Loucy (cell line): ENCODE data around the gene GABRR1.
"Not testable (repeated sequence)": the region's sequence is repeated elsewhere in the genome, so short reads cannot be mapped to it uniquely, and the experiment has no call there.

ENCODE experiments used
- H2AFZ ChIP-seq: fragments of 200-600 bp; sonication (generic); 2 replicates; pipeline ENCODE4 v1.6.0; 2016; ENCODE audit warnings: antibody characterized with exemption, mild to moderate bottlenecking, low read length, moderate library complexity
- H3F3A ChIP-seq: fragments of 200-600 bp; 2 replicates; pipeline ENCODE4 v1.6.0; 2016; ENCODE audit warnings: antibody characterized with exemption, low read depth, mild to moderate bottlenecking
- H3K27me3 ChIP-seq: fragments of 200-600 bp; sonication (generic); 2 replicates; pipeline ENCODE4 v1.6.1; 2014; ENCODE audit warnings: low read length, mild to moderate bottlenecking; ENCODE audit not compliant: insufficient read depth, poor library complexity, severe bottlenecking
- H3K36me3 ChIP-seq: fragments of 200-600 bp; sonication (generic); 2 replicates; pipeline ENCODE4 v1.6.1; 2016; ENCODE audit warnings: low read length; ENCODE audit not compliant: insufficient read depth
- H3K4me1 ChIP-seq: fragments of 200-600 bp; sonication (generic); 2 replicates; pipeline ENCODE4 v1.5.1; 2014; ENCODE audit warnings: low read length, mild to moderate bottlenecking; ENCODE audit not compliant: insufficient read depth, poor library complexity, severe bottlenecking
- H3K4me2 ChIP-seq: fragments of 200-600 bp; sonication (generic); 2 replicates; pipeline ENCODE4 v1.6.0; 2014; ENCODE audit warnings: antibody characterized with exemption, low read length, low read depth, mild to moderate bottlenecking; ENCODE audit not compliant: poor library complexity, severe bottlenecking
- H3K4me3 ChIP-seq: fragments of 200-600 bp; sonication (generic); 2 replicates; pipeline ENCODE4 v1.5.1; 2014; ENCODE audit warnings: low read length, mild to moderate bottlenecking, mixed read lengths; ENCODE audit not compliant: poor library complexity, severe bottlenecking
- H3K79me2 ChIP-seq: fragments of 200-600 bp; sonication (generic); 2 replicates; pipeline ENCODE4 v1.6.1; 2014; ENCODE audit warnings: low read length; ENCODE audit not compliant: insufficient read depth
- H3K9ac ChIP-seq: fragments of 200-600 bp; sonication (generic); 2 replicates; pipeline ENCODE4 v1.6.0; 2014; ENCODE audit warnings: mild to moderate bottlenecking, low read depth, low read length, moderate library complexity; ENCODE audit not compliant: poor library complexity, severe bottlenecking
- H3K9me2 ChIP-seq: fragments of 200-600 bp; sonication (generic); replicated peaks from 2 replicates; pipeline ENCODE4 v1.6.1; 2016; ENCODE audit warnings: low read depth, low read length, mixed read lengths
- H3K9me3 ChIP-seq: fragments of 200-600 bp; sonication (generic); 2 replicates; pipeline ENCODE4 v1.6.1; 2014; ENCODE audit warnings: mild to moderate bottlenecking, antibody characterized with exemption, low read length, low read depth; ENCODE audit not compliant: insufficient read depth
- H4K20me1 ChIP-seq: fragments of 200-600 bp; sonication (generic); 2 replicates; pipeline ENCODE4 v1.6.0; 2014; ENCODE audit warnings: antibody characterized with exemption, low read length, mild to moderate bottlenecking; ENCODE audit not compliant: insufficient read depth, poor library complexity, severe bottlenecking
- CTCF ChIP-seq: fragments of 200-600 bp; sonication (generic); conservative IDR thresholded peaks from 2 replicates; pipeline ENCODE4 v1.5.1; 2014; ENCODE audit warnings: mild to moderate bottlenecking, antibody characterized with exemption, low read length
- EZH2phosphoT487 ChIP-seq: fragments of 200-600 bp; IDR thresholded peaks from 2 replicates; pipeline ENCODE4 v1.6.1; 2018; ENCODE audit warnings: antibody characterized with exemption, mild to moderate bottlenecking, moderate library complexity, borderline replicate concordance

GABRR1 gene

GRCh38 chr6:89242574-89243330, 25.6 kb upstream of the GABRR1 start:
- peak overlapping the region; percentile 38 for H3K4me2 ChIP-seq
- TF ChIP-seq EZH2phosphoT487 = no peak
- peak; percentile 60 for TF ChIP-seq CTCF
- H3K9me2 ChIP-seq = no peaks in the 10 kb centered on the region
- no peaks in the 10 kb centered on the region for H3K36me3 ChIP-seq
- no peaks in the 10 kb centered on the region for H3F3A ChIP-seq
- no peaks in the 10 kb centered on the region for H4K20me1 ChIP-seq
- H3K9ac ChIP-seq = no peak overlapping the region
- no peaks in the 10 kb centered on the region for H3K79me2 ChIP-seq
- no peaks in the 10 kb centered on the region for H3K27me3 ChIP-seq
- H3K9me3 ChIP-seq = no peaks in the 10 kb centered on the region
- H3K4me3 ChIP-seq = no peak overlapping the region
- H2AFZ ChIP-seq = no peak overlapping the region
- H3K4me1 ChIP-seq = peaks cover 53% of the 10 kb centered on the region

GRCh38 chr6:89239338-89239737, 22.2 kb upstream of the GABRR1 start:
- peaks cover 46% of the 10 kb centered on the region for H3K4me1 ChIP-seq
- peak overlapping the region; percentile 84 for H3K4me2 ChIP-seq
- no peaks in the 10 kb centered on the region for H4K20me1 ChIP-seq
- H3K9ac ChIP-seq = peak overlapping the region; percentile 58
- H3K9me3 ChIP-seq = peaks cover 5% of the 10 kb centered on the region; the same call in 1 of the 2 replicates
- TF ChIP-seq EZH2phosphoT487 (no peak), CTCF (peak; percentile 81)
- no peaks in the 10 kb centered on the region for H3K27me3 ChIP-seq
- no peaks in the 10 kb centered on the region for H3F3A ChIP-seq
- no peaks in the 10 kb centered on the region for H3K9me2 ChIP-seq
- H3K4me3 ChIP-seq = peak overlapping the region; percentile 64
- H2AFZ ChIP-seq = peak overlapping the region; percentile 32
- no peaks in the 10 kb centered on the region for H3K79me2 ChIP-seq
- H3K36me3 ChIP-seq = no peaks in the 10 kb centered on the region

- no peaks in the 10 kb centered on the region for H3K9me2 ChIP-seq
These were observed 20.0 kb upstream of the GABRR1 start for GRCh38 chr6:89237158-89237557.

GRCh38 chr6:89233605-89234004, 16.4 kb upstream of the GABRR1 start:
- H3K9me2 ChIP-seq, H3K9me3 ChIP-seq, H3K36me3 ChIP-seq, H3K9ac ChIP-seq, H3F3A ChIP-seq, H4K20me1 ChIP-seq, H3K4me2 ChIP-seq, H2AFZ ChIP-seq, H3K4me1 ChIP-seq, H3K4me3 ChIP-seq, H3K79me2 ChIP-seq, H3K27me3 ChIP-seq: not testable (repeated sequence)

More at GRCh38 chr6:89237158-89237557, 20.0 kb upstream of the GABRR1 start:
- H3K9ac ChIP-seq = no peak overlapping the region
- no peaks in the 10 kb centered on the region for H3K27me3 ChIP-seq
- no peak for TF ChIP-seq EZH2phosphoT487
- TF ChIP-seq CTCF = no peak
- H3K4me3 ChIP-seq = no peak overlapping the region
- peaks cover 5% of the 10 kb centered on the region; the same call in 1 of the 2 replicates for H3K9me3 ChIP-seq
- H4K20me1 ChIP-seq = no peaks in the 10 kb centered on the region
- H3K4me2 ChIP-seq = no peak overlapping the region
- no peaks in the 10 kb centered on the region for H3K79me2 ChIP-seq
- no peaks in the 10 kb centered on the region for H3F3A ChIP-seq
- H3K36me3 ChIP-seq = no peaks in the 10 kb centered on the region
- peaks cover 26% of the 10 kb centered on the region for H3K4me1 ChIP-seq
- H2AFZ ChIP-seq = no peak overlapping the region
